ENCODE measurements around the gene FAM78B.

DNA sequence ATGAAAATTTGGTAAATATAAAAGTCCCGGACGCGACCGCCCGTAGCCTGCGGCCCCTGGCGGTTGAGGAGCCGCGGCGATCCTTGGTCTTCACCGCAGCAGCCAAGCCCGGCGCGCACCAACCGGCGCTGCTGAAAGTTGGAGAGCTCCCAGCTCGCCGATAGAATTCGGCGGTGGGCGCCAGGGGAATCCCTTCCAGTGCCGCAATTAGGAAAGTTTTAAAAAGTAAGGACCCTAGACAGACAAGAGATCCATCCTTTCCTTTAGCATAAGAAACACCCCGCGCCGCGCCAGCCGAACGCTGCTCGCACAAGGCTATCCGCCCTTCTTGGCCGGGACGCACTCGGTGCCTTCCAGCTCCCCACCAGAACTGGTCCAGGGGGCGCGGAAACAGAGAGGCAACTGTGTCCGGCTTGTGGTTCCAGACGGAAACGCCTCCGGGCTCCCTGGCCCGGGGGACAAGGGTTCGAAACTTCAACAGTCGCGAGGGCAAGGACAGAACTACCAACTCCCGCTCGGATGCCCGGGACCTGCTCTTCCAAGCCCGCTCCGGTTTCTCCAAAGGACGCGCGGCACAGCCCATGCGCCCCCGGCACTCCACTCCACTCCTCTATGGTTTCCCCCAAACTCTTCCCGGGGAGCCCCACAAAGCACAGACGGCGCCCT lies 1.7 kb downstream of the FAM78B start:
- TF ChIP-seq, protein P1, sequence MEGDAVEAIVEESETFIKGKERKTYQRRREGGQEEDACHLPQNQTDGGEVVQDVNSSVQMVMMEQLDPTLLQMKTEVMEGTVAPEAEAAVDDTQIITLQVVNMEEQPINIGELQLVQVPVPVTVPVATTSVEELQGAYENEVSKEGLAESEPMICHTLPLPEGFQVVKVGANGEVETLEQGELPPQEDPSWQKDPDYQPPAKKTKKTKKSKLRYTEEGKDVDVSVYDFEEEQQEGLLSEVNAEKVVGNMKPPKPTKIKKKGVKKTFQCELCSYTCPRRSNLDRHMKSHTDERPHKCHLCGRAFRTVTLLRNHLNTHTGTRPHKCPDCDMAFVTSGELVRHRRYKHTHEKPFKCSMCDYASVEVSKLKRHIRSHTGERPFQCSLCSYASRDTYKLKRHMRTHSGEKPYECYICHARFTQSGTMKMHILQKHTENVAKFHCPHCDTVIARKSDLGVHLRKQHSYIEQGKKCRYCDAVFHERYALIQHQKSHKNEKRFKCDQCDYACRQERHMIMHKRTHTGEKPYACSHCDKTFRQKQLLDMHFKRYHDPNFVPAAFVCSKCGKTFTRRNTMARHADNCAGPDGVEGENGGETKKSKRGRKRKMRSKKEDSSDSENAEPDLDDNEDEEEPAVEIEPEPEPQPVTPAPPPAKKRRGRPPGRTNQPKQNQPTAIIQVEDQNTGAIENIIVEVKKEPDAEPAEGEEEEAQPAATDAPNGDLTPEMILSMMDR (IDR thresholded peaks at IDR 0.05), result peak in 3 of 4 experiments; percentile 10 to 26 (median 16)
- no peak for TF ChIP-seq POLR2A (IDR thresholded peaks at IDR 0.05)
